Mesenchymal stem cell (in vitro differentiated cells and primary cell): ENCODE measurements around the gene RBFOX2.
"Not testable (repeated sequence)": the region's sequence is repeated elsewhere in the genome, so short reads cannot be mapped to it uniquely, and the experiment has no call there.

Source experiments
- DNase-seq: peaks from one replicate; pipeline ENCODE4 v3.0.0-alpha.2; 2013
- H2AFZ ChIP-seq: one replicate; pipeline ENCODE4 v1.6.1; 2013; ENCODE audit warnings: low read depth, mild to moderate bottlenecking, control low read depth, inconsistent platforms, low read length, moderate library complexity
- H2AK5ac ChIP-seq: 2 replicates; pipeline ENCODE4 v1.6.1; 2013; ENCODE audit warnings: low read length, moderate library complexity, mild to moderate bottlenecking, inconsistent platforms; ENCODE audit not compliant: severe bottlenecking
- H2BK120ac ChIP-seq: one replicate; pipeline ENCODE4 v1.6.1; 2013; ENCODE audit warnings: low read depth, mild to moderate bottlenecking, inconsistent platforms, low read length, moderate library complexity
- H2BK12ac ChIP-seq, 2 experiments: one replicate each; pipeline ENCODE4 v1.6.1; 2013; ENCODE audit warnings: inconsistent platforms in 2 of 2, low read length in 2 of 2, mild to moderate bottlenecking in 2 of 2, moderate library complexity in 2 of 2, control low read depth in 1 of 2
- H2BK15ac ChIP-seq: one replicate; pipeline ENCODE4 v1.6.1; 2013; ENCODE audit warnings: mild to moderate bottlenecking, low read depth, inconsistent platforms; ENCODE audit not compliant: poor library complexity, severe bottlenecking
- H2BK5ac ChIP-seq: 2 replicates; pipeline ENCODE4 v1.6.1; 2013; ENCODE audit warnings: low read depth, mild to moderate bottlenecking, low read length, control low read depth, inconsistent platforms; ENCODE audit not compliant: poor library complexity, severe bottlenecking
- H3K14ac ChIP-seq, 2 experiments: one replicate each; pipeline ENCODE4 v1.6.1; 2013; ENCODE audit warnings: inconsistent platforms in 2 of 2, low read length in 2 of 2, control low read depth in 1 of 2, mild to moderate bottlenecking in 1 of 2, moderate library complexity in 1 of 2
- H3K18ac ChIP-seq, 2 experiments: one replicate each; pipeline ENCODE4 v1.6.1; 2013; ENCODE audit warnings: inconsistent platforms in 2 of 2, low read length in 2 of 2, control low read depth in 1 of 2, low read depth in 1 of 2, mild to moderate bottlenecking in 1 of 2
- H3K23ac ChIP-seq, 2 experiments: one replicate each; pipeline ENCODE4 v1.6.1; 2013; ENCODE audit warnings: inconsistent platforms in 2 of 2, low read length in 2 of 2, mild to moderate bottlenecking in 2 of 2, moderate library complexity in 2 of 2, control low read depth in 1 of 2
- H3K27ac ChIP-seq: 2 replicates; pipeline ENCODE4 v1.5.1; 2013; ENCODE audit warnings: mild to moderate bottlenecking, moderate library complexity, low read length, control low read depth, inconsistent platforms; ENCODE audit not compliant: poor library complexity, severe bottlenecking
- H3K27me3 ChIP-seq, 2 experiments: 2 replicates each; pipeline versions ENCODE4 v1.6.1 to v1.7.0; 2013; ENCODE audit warnings: low read length in 2 of 2, mild to moderate bottlenecking in 2 of 2, moderate library complexity in 2 of 2, control low read depth in 1 of 2, inconsistent platforms in 1 of 2; ENCODE audit not compliant: control insufficient read depth in 1 of 2, insufficient read depth in 1 of 2
- H3K36me3 ChIP-seq, 2 experiments: 2 replicates each; pipeline versions ENCODE4 v1.6.1 to v1.7.0; 2013; ENCODE audit warnings: low read length in 2 of 2, control low read depth in 1 of 2, inconsistent platforms in 1 of 2, low read depth in 1 of 2, mild to moderate bottlenecking in 1 of 2; ENCODE audit not compliant: insufficient read depth in 2 of 2, control insufficient read depth in 1 of 2
- H3K4ac ChIP-seq, 2 experiments: one replicate each; pipeline ENCODE4 v1.6.1; 2013; ENCODE audit warnings: inconsistent platforms in 2 of 2, low read length in 2 of 2, mild to moderate bottlenecking in 2 of 2, moderate library complexity in 2 of 2, control low read depth in 1 of 2, low read depth in 1 of 2
- H3K4me1 ChIP-seq: 2 replicates; pipeline ENCODE4 v1.6.1; 2013; ENCODE audit warnings: low read depth, low read length, control low read depth; ENCODE audit not compliant: control insufficient read depth, insufficient read depth
- H3K4me2 ChIP-seq: 2 replicates; pipeline ENCODE4 v1.6.1; 2013; ENCODE audit warnings: low read length, mild to moderate bottlenecking, inconsistent platforms; ENCODE audit not compliant: poor library complexity, severe bottlenecking
- H3K4me3 ChIP-seq, 2 experiments: 2 replicates each; pipeline versions ENCODE4 v1.5.1 to v1.7.0; 2013; ENCODE audit warnings: low read length in 2 of 2, mild to moderate bottlenecking in 2 of 2, control low read depth in 1 of 2, low read depth in 1 of 2; ENCODE audit not compliant: insufficient read depth in 1 of 2
- H3K79me1 ChIP-seq: replicated peaks from 2 replicates; pipeline ENCODE4 v1.6.1; 2013; ENCODE audit warnings: mild to moderate bottlenecking, control low read depth, low read length, inconsistent platforms; ENCODE audit not compliant: poor library complexity, severe bottlenecking
- H3K9ac ChIP-seq: 2 replicates; pipeline ENCODE4 v1.7.0; 2013; ENCODE audit warnings: mild to moderate bottlenecking, low read length, moderate library complexity
- H3K9me3 ChIP-seq: 2 replicates; pipeline ENCODE4 v1.7.0; 2013; ENCODE audit warnings: mild to moderate bottlenecking, low read length; ENCODE audit not compliant: control insufficient read depth
- H4K8ac ChIP-seq: one replicate; pipeline ENCODE4 v1.6.1; 2013; ENCODE audit warnings: inconsistent platforms, mild to moderate bottlenecking, low read length, moderate library complexity
- H4K91ac ChIP-seq: one replicate; pipeline ENCODE4 v1.6.1; 2013; ENCODE audit warnings: mild to moderate bottlenecking, low read length, inconsistent platforms
- WGBS: methylation state at CpG from one replicate; pipeline ENCODE4 v1.1.7; 2013; ENCODE audit warnings: mixed read lengths; 5-methylcytosine and 5-hydroxymethylcytosine counted together

Gene RBFOX2

DNA sequence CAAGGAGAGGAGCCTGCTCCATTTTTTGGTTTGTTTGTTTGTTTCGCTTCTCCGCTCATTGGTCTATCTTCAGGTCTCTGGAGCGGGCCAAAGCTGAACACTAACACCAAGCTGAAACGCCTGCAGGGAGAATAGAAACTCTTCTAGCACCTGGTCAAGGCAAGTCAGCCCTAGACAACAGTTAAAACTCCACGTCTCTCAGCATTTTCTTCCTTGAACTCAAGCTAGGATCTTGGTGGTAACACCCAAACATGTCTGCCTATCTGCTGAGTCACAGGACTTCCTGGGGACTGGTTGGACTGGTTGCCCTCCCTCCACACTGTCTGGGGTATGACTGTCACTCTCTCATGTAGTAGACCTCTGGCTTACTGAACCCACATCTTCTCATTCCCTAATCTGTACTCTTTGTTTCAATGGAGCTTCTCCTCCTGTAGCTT is 23.9 kb upstream of the RBFOX2 start:
- H3K23ac ChIP-seq = no peak overlapping the region
- no peak overlapping the region for H3K9ac ChIP-seq
- no peaks in the 10 kb centered on the region for H3K27me3 ChIP-seq
- H3K79me1 ChIP-seq = no peaks in the 10 kb centered on the region
- H2BK12ac ChIP-seq = peak overlapping the region in 1 of 2 experiments; percentile 10
- H2BK120ac ChIP-seq = peak overlapping the region; percentile 45
- no peak overlapping the region for H2BK5ac ChIP-seq
- H3K4me2 ChIP-seq = peak overlapping the region; percentile 5
- H3K36me3 ChIP-seq = no peaks in the 10 kb centered on the region
- H2AK5ac ChIP-seq = no peak overlapping the region
- no peak overlapping the region for H3K4ac ChIP-seq
- H2BK15ac ChIP-seq = no peak overlapping the region
- H3K4me3 ChIP-seq = no peak overlapping the region
- H3K18ac ChIP-seq = peak overlapping the region; percentile 23 to 28
- no peak overlapping the region for H4K91ac ChIP-seq
- H4K8ac ChIP-seq = no peak overlapping the region
- DNase-seq = peak; percentile 49
- no peak overlapping the region for H3K14ac ChIP-seq
- H3K4me1 ChIP-seq = peaks cover 2% of the 10 kb centered on the region
- H3K9me3 ChIP-seq = no peaks in the 10 kb centered on the region
- H2AFZ ChIP-seq = no peak overlapping the region
- 82% methylated on average over 5 of the region's 5 CpGs for WGBS
- H3K27ac ChIP-seq = no peak overlapping the region

DNA sequence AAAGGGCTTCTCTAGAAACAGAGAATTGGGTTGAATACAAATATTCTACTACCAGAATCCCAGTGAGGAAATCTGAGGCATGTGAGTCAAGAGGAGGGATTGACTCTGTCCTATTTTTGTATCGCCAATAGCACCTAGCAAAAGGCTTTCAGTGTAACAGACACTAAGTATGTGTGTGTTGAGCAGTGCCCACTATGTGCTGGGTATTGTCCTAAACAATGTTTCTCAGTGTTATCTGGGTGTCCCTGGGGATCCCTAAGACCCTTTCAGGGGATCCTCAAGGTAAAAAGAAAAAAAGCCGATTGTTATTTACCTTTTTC is 21.0 kb upstream of the RBFOX2 start:
- Histone ChIP-seq H3K14ac (no peak overlapping the region), H2BK12ac (no peak overlapping the region), H2BK120ac (no peak overlapping the region), H2BK15ac (no peak overlapping the region), H3K4me3 (no peak overlapping the region), H3K9me3 (no peaks in the 10 kb centered on the region), H3K4ac (no peak overlapping the region), H3K23ac (no peak overlapping the region), H3K27me3 (no peaks in the 10 kb centered on the region), H4K8ac (no peak overlapping the region), H2AK5ac (no peak overlapping the region), H3K27ac (no peak overlapping the region), H3K4me1 (no peaks in the 10 kb centered on the region), H3K9ac (no peak overlapping the region), H2BK5ac (no peak overlapping the region), H3K4me2 (no peak overlapping the region), H3K36me3 (no peaks in the 10 kb centered on the region), H4K91ac (no peak overlapping the region), H3K18ac (no peak overlapping the region), H3K79me1 (no peaks in the 10 kb centered on the region), H2AFZ (no peak overlapping the region)
- DNase-seq = no peak
- 100% methylated on average over 2 of the region's 2 CpGs for WGBS

- WGBS = 92% methylated on average over 10 of the region's 11 CpGs
Observed at GRCh38 chr22:36048911-36049677, 20.5 kb upstream of the RBFOX2 start.

GRCh38 chr22:36044517-36044916 is 15.9 kb upstream of the RBFOX2 start:
- H3K27ac ChIP-seq, H2AK5ac ChIP-seq, H3K9me3 ChIP-seq, H3K4ac ChIP-seq, H3K27me3 ChIP-seq, H3K4me1 ChIP-seq, H2AFZ ChIP-seq, H3K79me1 ChIP-seq, H2BK15ac ChIP-seq, H3K4me3 ChIP-seq, H3K4me2 ChIP-seq, H3K14ac ChIP-seq, H3K9ac ChIP-seq, H2BK5ac ChIP-seq, H4K8ac ChIP-seq, H3K18ac ChIP-seq, H3K23ac ChIP-seq, H2BK12ac ChIP-seq, DNase-seq, H3K36me3 ChIP-seq, H2BK120ac ChIP-seq, H4K91ac ChIP-seq: not testable (repeated sequence)
- WGBS = 85% methylated on average over 3 of the region's 3 CpGs

More at GRCh38 chr22:36048911-36049677, 20.5 kb upstream of the RBFOX2 start:
- Histone ChIP-seq H2BK5ac (no peak overlapping the region), H2AFZ (no peak overlapping the region), H3K4me2 (no peak overlapping the region), H3K4ac (no peak overlapping the region), H3K4me1 (no peaks in the 10 kb centered on the region), H3K27ac (no peak overlapping the region), H3K79me1 (no peaks in the 10 kb centered on the region), H3K36me3 (no peaks in the 10 kb centered on the region), H3K9me3 (no peaks in the 10 kb centered on the region), H2AK5ac (no peak overlapping the region), H3K14ac (no peak overlapping the region), H4K91ac (no peak overlapping the region), H3K4me3 (no peak overlapping the region), H3K18ac (no peak overlapping the region), H3K27me3 (no peaks in the 10 kb centered on the region), H3K9ac (no peak overlapping the region), H2BK12ac (no peak overlapping the region), H2BK15ac (no peak overlapping the region), H4K8ac (no peak overlapping the region), H2BK120ac (no peak overlapping the region), H3K23ac (no peak overlapping the region)
- DNase-seq = no peak
